Frontal cortex (tissue), 4 donors: ENCODE measurements around the gene MPZ. TPM values are rescaled to one million over a fixed set of nuclear protein-coding genes. Genes with fewer than 3 reads are reported as not detected.
A peak's percentile ranks its signal among the peaks of the same experiment; 100 is the strongest.
"Not testable (repeated sequence)": the region's sequence is repeated elsewhere in the genome, so short reads cannot be mapped to it uniquely, and the experiment has no call there.

Source experiments
- DNase-seq, 2 donors: peaks; one replicate each; pipeline ENCODE4 v3.0.0; 2012; ENCODE audit warnings: low spot score in 2 of 2
- FAIRE-seq: peaks from 2 replicates; lab custom pipeline; 2012; peaks lifted over from hg19 to GRCh38; lab: Jason Lieb, UNC
- total RNA-seq: library from RNA; depleted of rRNA; stranded (reverse); fragments of >200 nt; gene quantifications from one replicate; pipeline ENCODE4 v1.2.3, GENCODE V29; 2014
- donor health status: control.
- donor health status: control.
- donor health status: control.

The MPZ gene
- total RNA-seq, 1 donor from 2014 or later, result 1.6 TPM

- DNase-seq (no peak), FAIRE-seq (no peak)
Observed at GRCh38 chr1:161259345-161259702, 50.4 kb downstream of the MPZ start.

GRCh38 chr1:161258439-161259344 lies 51.1 kb downstream of the MPZ start, which contains the start of gene PCP4L1:
Gene PCP4L1, plus strand, starts transcription at chr1:161258745. Its CDS starts 230 bp downstream, at chr1:161258975.
- DNase-seq (peak; percentile 68 to 77), FAIRE-seq (no peak)

- DNase-seq, FAIRE-seq: not testable (repeated sequence)
Observed at GRCh38 chr1:161257109-161257508, 52.7 kb downstream of the MPZ start.

GRCh38 chr1:161255955-161256520 lies 53.7 kb downstream of the MPZ start:
- DNase-seq, FAIRE-seq: not testable (repeated sequence)

- not testable (repeated sequence) for FAIRE-seq, DNase-seq
Observed at GRCh38 chr1:161255302-161255701, 54.5 kb downstream of the MPZ start.

Other genes with a start within 250 kb of the MPZ start
- 0.82 TPM for gene ARHGAP30, start 240.1 kb downstream of the MPZ start, total RNA-seq
- not detected for gene NECTIN4, start 220.4 kb downstream of the MPZ start, total RNA-seq
- gene KLHDC9, start 211.6 kb downstream of the MPZ start, total RNA-seq, result 4.5 TPM
- gene PFDN2, start 191.9 kb downstream of the MPZ start, total RNA-seq, result 53.8 TPM
- 14.7 TPM for gene NIT1, start 191.9 kb downstream of the MPZ start, total RNA-seq
- gene DEDD, start 177.3 kb downstream of the MPZ start, total RNA-seq, result 21.6 TPM
- gene UFC1, start 156.0 kb downstream of the MPZ start, total RNA-seq, result 138 TPM
- 8.2 TPM for gene USP21, start 150.5 kb downstream of the MPZ start, total RNA-seq
- 26.5 TPM for gene PPOX, start 143.5 kb downstream of the MPZ start, total RNA-seq
- gene B4GALT3, start 132.5 kb downstream of the MPZ start, total RNA-seq, result 16.3 TPM
- gene ADAMTS4, start 110.9 kb downstream of the MPZ start, total RNA-seq, result 0.41 TPM
- 143 TPM for gene NDUFS2, start 107.6 kb downstream of the MPZ start, total RNA-seq
- 2.0 TPM for gene FCER1G, start 94.7 kb downstream of the MPZ start, total RNA-seq
- not detected for gene APOA2, start 86.3 kb downstream of the MPZ start, total RNA-seq
- 22.4 TPM for gene TOMM40L, start 83.9 kb downstream of the MPZ start, total RNA-seq
- gene NR1I3, start 71.8 kb downstream of the MPZ start, total RNA-seq, result not detected
- 6.9 TPM for gene PCP4L1, start 51.2 kb downstream of the MPZ start, total RNA-seq
- gene SDHC, start 4.4 kb upstream of the MPZ start, total RNA-seq, result 14.7 TPM
- gene CFAP126, start 57.9 kb upstream of the MPZ start, total RNA-seq, result not detected
- 6.5 TPM for gene FCGR2A, start 195.5 kb upstream of the MPZ start, total RNA-seq
- 0.82 TPM for gene HSPA6, start 214.6 kb upstream of the MPZ start, total RNA-seq
- 2.9 TPM for gene FCGR3A, start 239.8 kb upstream of the MPZ start, total RNA-seq